ENCODE data around the gene CLNK. TPM values are rescaled to one million over a fixed set of nuclear protein-coding genes. Genes with fewer than 3 reads are reported as not detected.

The CLNK gene
- total and polyA plus RNA-seq, 2 experiments from 2014 or later, result not detected

DNA sequence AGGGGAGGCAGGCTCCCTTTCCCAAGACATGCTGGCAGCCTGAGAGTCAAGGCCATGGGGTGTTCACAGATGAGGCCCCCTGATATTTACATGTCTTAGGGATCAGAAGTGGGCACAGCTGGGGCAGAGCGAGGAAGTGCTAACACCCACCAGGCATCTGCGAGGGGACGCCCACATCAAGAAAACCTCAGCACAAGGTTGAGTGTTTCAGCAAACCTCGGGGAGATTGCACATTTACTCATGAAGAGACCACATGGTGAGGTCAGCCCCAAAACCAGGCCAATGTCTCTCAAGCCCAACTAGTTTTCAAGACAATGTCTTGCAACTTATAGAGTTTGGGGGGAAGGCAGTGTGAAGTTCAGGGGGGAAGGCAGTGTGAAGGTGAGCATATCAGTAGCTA, 55.2 kb downstream of the CLNK start:
- Histone ChIP-seq H3K4me1 (ENCODE audit: insufficient read depth) (peaks cover 12% of the 10 kb centered on the region), H3K27ac (no peak overlapping the region), H2AFZ (no peak overlapping the region), H3K27me3 (no peaks in the 10 kb centered on the region), H3K4me3 (no peak overlapping the region), H4K20me1 (ENCODE audit: insufficient read depth, poor library complexity, severe bottlenecking) (no peaks in the 10 kb centered on the region), H3K9me3 (ENCODE audit: low read depth) (no peaks in the 10 kb centered on the region), H3K4me2 (no peak overlapping the region), H3K36me3 (replicated peaks; ENCODE audit: insufficient read depth, low read depth) (no peaks in the 10 kb centered on the region), H3K9me2 (replicated peaks; ENCODE audit: insufficient read depth) (no peaks in the 10 kb centered on the region), H3K79me2 (no peaks in the 10 kb centered on the region)
- no peak for DNase-seq (ENCODE audit: low spot score)
- WGBS (ENCODE audit: low lambda C conversion rate, missing lambda C conversion rate), result 85% methylated on average over 4 of the region's 4 CpGs
- TF ChIP-seq EZH2phosphoT487 (IDR thresholded peaks at IDR 0.05; ENCODE audit: low read depth, severe bottlenecking, unreplicated experiment) (no peak), EZH2 (IDR thresholded peaks at IDR 0.05; ENCODE audit: borderline replicate concordance) (no peak)
- TF ChIP-seq, protein P1, sequence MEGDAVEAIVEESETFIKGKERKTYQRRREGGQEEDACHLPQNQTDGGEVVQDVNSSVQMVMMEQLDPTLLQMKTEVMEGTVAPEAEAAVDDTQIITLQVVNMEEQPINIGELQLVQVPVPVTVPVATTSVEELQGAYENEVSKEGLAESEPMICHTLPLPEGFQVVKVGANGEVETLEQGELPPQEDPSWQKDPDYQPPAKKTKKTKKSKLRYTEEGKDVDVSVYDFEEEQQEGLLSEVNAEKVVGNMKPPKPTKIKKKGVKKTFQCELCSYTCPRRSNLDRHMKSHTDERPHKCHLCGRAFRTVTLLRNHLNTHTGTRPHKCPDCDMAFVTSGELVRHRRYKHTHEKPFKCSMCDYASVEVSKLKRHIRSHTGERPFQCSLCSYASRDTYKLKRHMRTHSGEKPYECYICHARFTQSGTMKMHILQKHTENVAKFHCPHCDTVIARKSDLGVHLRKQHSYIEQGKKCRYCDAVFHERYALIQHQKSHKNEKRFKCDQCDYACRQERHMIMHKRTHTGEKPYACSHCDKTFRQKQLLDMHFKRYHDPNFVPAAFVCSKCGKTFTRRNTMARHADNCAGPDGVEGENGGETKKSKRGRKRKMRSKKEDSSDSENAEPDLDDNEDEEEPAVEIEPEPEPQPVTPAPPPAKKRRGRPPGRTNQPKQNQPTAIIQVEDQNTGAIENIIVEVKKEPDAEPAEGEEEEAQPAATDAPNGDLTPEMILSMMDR (IDR thresholded peaks at IDR 0.05; ENCODE audit: poor library complexity), result no peak

DNA sequence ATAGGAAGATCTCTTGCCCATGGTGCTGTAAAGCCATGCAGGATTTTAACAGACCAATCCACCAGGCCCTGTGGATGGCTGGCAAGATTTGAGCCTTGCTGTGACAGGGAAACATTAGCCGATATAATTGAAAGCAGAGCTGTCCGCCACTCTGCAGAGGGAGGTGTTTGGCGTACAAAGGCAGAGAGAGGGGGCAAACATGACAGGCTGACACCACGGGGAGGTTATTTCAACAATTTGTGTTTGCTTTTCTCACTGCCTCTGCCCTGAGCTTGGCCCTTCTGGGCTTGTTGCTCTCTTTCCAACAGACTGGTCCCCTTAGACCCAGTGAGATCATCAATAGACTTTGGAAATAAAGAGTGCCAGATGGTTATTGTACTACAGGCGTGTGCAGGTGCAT, 59.4 kb downstream of the CLNK start:
- Histone ChIP-seq H3K79me2 (no peaks in the 10 kb centered on the region), H3K9me3 (ENCODE audit: low read depth) (no peaks in the 10 kb centered on the region), H3K9me2 (replicated peaks; ENCODE audit: insufficient read depth) (no peaks in the 10 kb centered on the region), H3K36me3 (replicated peaks; ENCODE audit: insufficient read depth, low read depth) (no peaks in the 10 kb centered on the region), H3K4me1 (ENCODE audit: insufficient read depth) (peaks cover 18% of the 10 kb centered on the region), H3K4me3 (no peak overlapping the region), H2AFZ (no peak overlapping the region), H3K27ac (peak overlapping the region; percentile 31), H3K4me2 (no peak overlapping the region), H3K27me3 (no peaks in the 10 kb centered on the region), H4K20me1 (ENCODE audit: insufficient read depth, poor library complexity, severe bottlenecking) (no peaks in the 10 kb centered on the region)
- TF ChIP-seq, protein P1 (IDR thresholded peaks at IDR 0.05; ENCODE audit: poor library complexity), result no peak
- TF ChIP-seq EZH2phosphoT487 (IDR thresholded peaks at IDR 0.05; ENCODE audit: low read depth, severe bottlenecking, unreplicated experiment), result no peak
- TF ChIP-seq EZH2 (IDR thresholded peaks at IDR 0.05; ENCODE audit: borderline replicate concordance), result no peak
- 30% methylated on average over 5 of the region's 5 CpGs for WGBS (ENCODE audit: low lambda C conversion rate, missing lambda C conversion rate)
- DNase-seq (ENCODE audit: low spot score), result peak; percentile 37

DNA sequence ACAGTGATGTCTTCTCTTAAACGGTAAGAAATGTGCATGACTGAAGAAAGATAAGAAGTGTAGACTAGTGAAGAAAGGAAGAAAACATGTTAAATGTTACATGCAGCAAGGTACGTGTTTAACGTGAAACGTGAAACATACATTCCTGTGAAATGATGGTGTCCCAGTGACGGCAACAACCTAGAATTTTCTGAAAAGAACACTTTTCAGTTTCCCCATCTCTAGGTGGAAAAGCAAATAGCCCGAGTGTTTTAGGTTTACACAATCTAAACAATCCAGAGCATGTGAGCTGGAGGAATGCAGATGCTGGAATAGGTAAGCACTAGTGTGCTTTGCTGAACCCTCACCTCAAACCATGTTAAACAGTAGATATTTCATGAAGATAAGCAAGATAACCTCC, 60.7 kb downstream of the CLNK start:
- Histone ChIP-seq H3K79me2 (no peaks in the 10 kb centered on the region), H3K4me3 (no peak overlapping the region), H3K36me3 (replicated peaks; ENCODE audit: insufficient read depth, low read depth) (no peaks in the 10 kb centered on the region), H3K27me3 (no peaks in the 10 kb centered on the region), H3K27ac (peak overlapping the region; percentile 35), H3K9me2 (replicated peaks; ENCODE audit: insufficient read depth) (no peaks in the 10 kb centered on the region), H3K4me1 (ENCODE audit: insufficient read depth) (peaks cover 18% of the 10 kb centered on the region), H4K20me1 (ENCODE audit: insufficient read depth, poor library complexity, severe bottlenecking) (no peaks in the 10 kb centered on the region), H3K9me3 (ENCODE audit: low read depth) (no peaks in the 10 kb centered on the region), H2AFZ (no peak overlapping the region), H3K4me2 (no peak overlapping the region)
- TF ChIP-seq, protein P1 (IDR thresholded peaks at IDR 0.05; ENCODE audit: poor library complexity), result no peak
- TF ChIP-seq EZH2 (IDR thresholded peaks at IDR 0.05; ENCODE audit: borderline replicate concordance) (no peak), EZH2phosphoT487 (IDR thresholded peaks at IDR 0.05; ENCODE audit: low read depth, severe bottlenecking, unreplicated experiment) (no peak)
- peak; percentile 10 for DNase-seq (ENCODE audit: low spot score)
- WGBS (ENCODE audit: low lambda C conversion rate, missing lambda C conversion rate), result 43% methylated on average over 6 of the region's 6 CpGs

DNA sequence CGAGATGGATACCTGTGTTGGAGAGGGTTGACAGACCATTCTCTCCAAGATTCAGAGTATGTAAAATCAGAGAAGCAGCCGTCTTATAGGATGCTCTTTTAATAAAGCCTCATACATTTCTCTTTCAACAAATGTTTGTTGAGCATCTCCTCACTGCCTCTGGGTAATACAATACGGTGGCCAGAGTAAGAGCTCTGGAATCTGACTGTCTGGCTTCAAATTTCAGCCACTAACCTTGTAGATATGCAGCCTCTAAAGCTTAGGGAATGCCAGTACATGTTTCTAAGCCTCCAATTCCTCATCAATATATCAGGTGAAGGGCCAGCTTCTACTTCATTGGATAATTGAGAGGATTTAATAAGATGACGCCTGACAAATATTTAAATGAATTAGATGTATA, 61.3 kb downstream of the CLNK start:
- peak overlapping the region; percentile 35 for H3K27ac ChIP-seq
- H3K36me3 ChIP-seq (replicated peaks; ENCODE audit: insufficient read depth, low read depth), result no peaks in the 10 kb centered on the region
- H3K9me3 ChIP-seq (ENCODE audit: low read depth), result no peaks in the 10 kb centered on the region
- no peak overlapping the region for H3K4me2 ChIP-seq
- no peak overlapping the region for H3K4me3 ChIP-seq
- no peaks in the 10 kb centered on the region for H4K20me1 ChIP-seq (ENCODE audit: insufficient read depth, poor library complexity, severe bottlenecking)
- peaks cover 18% of the 10 kb centered on the region for H3K4me1 ChIP-seq (ENCODE audit: insufficient read depth)
- no peaks in the 10 kb centered on the region for H3K27me3 ChIP-seq
- no peak overlapping the region for H2AFZ ChIP-seq
- H3K79me2 ChIP-seq, result no peaks in the 10 kb centered on the region
- DNase-seq (ENCODE audit: low spot score), result no peak
- TF ChIP-seq EZH2 (IDR thresholded peaks at IDR 0.05; ENCODE audit: borderline replicate concordance), result no peak
- TF ChIP-seq, protein P1 (IDR thresholded peaks at IDR 0.05; ENCODE audit: poor library complexity), result no peak
- no peak for TF ChIP-seq EZH2phosphoT487 (IDR thresholded peaks at IDR 0.05; ENCODE audit: low read depth, severe bottlenecking, unreplicated experiment)
- no peaks in the 10 kb centered on the region for H3K9me2 ChIP-seq (replicated peaks; ENCODE audit: insufficient read depth)
- WGBS (ENCODE audit: low lambda C conversion rate, missing lambda C conversion rate), result 46% methylated on average over 4 of the region's 4 CpGs
